Breast epithelium (tissue), 4 donors: Measurements from ENCODE around the gene SYN1. TPM values are rescaled to one million over a fixed set of nuclear protein-coding genes. Genes with fewer than 3 reads are reported as not detected.
A peak's percentile ranks its signal among the peaks of the same experiment; 100 is the strongest.

Source experiments
- DNase-seq, 2 donors: peaks; one replicate each; pipeline ENCODE4 v3.0.0-alpha.2; 2019; ENCODE audit warnings: low spot score in 2 of 2
- H3K27ac ChIP-seq, 2 donors: fragments of 200-600 bp; sonication (generic) in 1 of 2; one replicate each; pipeline ENCODE4 v1.5.1; 2016 to 2019; ENCODE audit warnings: mild to moderate bottlenecking in 1 of 2
- H3K27me3 ChIP-seq, 2 donors: fragments of 200-600 bp; sonication (generic) in 1 of 2; one replicate each; pipeline versions ENCODE4 v1.5.1 to v1.6.0; 2017 to 2019; ENCODE audit warnings: control low read depth in 1 of 2, mild to moderate bottlenecking in 1 of 2
- H3K36me3 ChIP-seq: fragments of 200-600 bp; one replicate; pipeline ENCODE4 v1.5.1; 2019
- H3K4me1 ChIP-seq, 2 donors: fragments of 200-600 bp; sonication (generic); one replicate each; pipeline ENCODE4 v1.5.1; 2016 to 2019; ENCODE audit warnings: control low read depth in 1 of 2
- H3K4me3 ChIP-seq, 3 donors: fragments of 200-600 bp; sonication (generic); 1 replicate in 2 of 3; 2 replicates in 1 of 3; pipeline ENCODE4 v1.5.1; 2016 to 2019; ENCODE audit warnings: mild to moderate bottlenecking in 3 of 3, moderate library complexity in 2 of 3
- H3K9me3 ChIP-seq, 2 donors: fragments of 200-600 bp; sonication (generic) in 1 of 2; one replicate each; pipeline ENCODE4 v1.5.1; 2016 to 2019; ENCODE audit warnings: control low read depth in 1 of 2
- CTCF ChIP-seq, 3 donors: fragments of 450-650 bp; IDR thresholded peaks; one replicate each; pipeline ENCODE4 v1.5.1; 2016 to 2017; ENCODE audit warnings: antibody characterized with exemption in 3 of 3, mild to moderate bottlenecking in 3 of 3, moderate library complexity in 3 of 3
- POLR2A ChIP-seq: fragments of 450-650 bp; IDR thresholded peaks from one replicate; pipeline ENCODE4 v1.6.1; 2016; ENCODE audit warnings: antibody characterized with exemption, mild to moderate bottlenecking, moderate library complexity
- POLR2AphosphoS5 ChIP-seq, 3 donors: sonication (generic); formaldehyde crosslinking; IDR thresholded peaks; one replicate each; pipeline ENCODE4 v1.6.1; 2017; ENCODE audit warnings: antibody characterized with exemption in 3 of 3
- intact Hi-C: fragments of 100-400 bp; cut with DNase I; formaldehyde crosslinking; loops from one replicate; pipeline ENCODE4 v1.15.1; 2023; ENCODE audit warnings: low total_unique reads
- total RNA-seq, 3 donors: library from RNA; depleted of rRNA; stranded (reverse); fragments of >200 nt; gene quantifications; one replicate each; pipeline ENCODE4 v1.1.0, GENCODE V29; 2016

The SYN1 gene
- total RNA-seq, 3 donors from 2014 or later = not detected

- Histone ChIP-seq H3K9me3 (peaks cover 0 to 2% of the 10 kb centered on the region in 2 donors), H3K27ac (peak overlapping the region; percentile 41 to 74), H3K36me3 (no peaks in the 10 kb centered on the region), H3K4me1 (no peaks in the 10 kb centered on the region), H3K27me3 (peaks cover 0 to 31% of the 10 kb centered on the region in 2 donors), H3K4me3 (no peak overlapping the region)
- intact Hi-C loops = no loop called here
- no peak for DNase-seq
- no peak for TF ChIP-seq POLR2AphosphoS5 (IDR thresholded peaks at IDR 0.05)
- TF ChIP-seq POLR2A = no peak
- TF ChIP-seq CTCF (IDR thresholded peaks at IDR 0.05) = no peak
These were observed 25.9 kb upstream of the SYN1 start for GRCh38 chrX:47645530-47645929.

GRCh38 chrX:47644557-47645091, 25.0 kb upstream of the SYN1 start:
- Histone ChIP-seq H3K4me3 (no peak overlapping the region), H3K27ac (peak overlapping the region in 1 of 2 donors; percentile 74), H3K4me1 (no peaks in the 10 kb centered on the region), H3K27me3 (peaks cover 0 to 31% of the 10 kb centered on the region in 2 donors), H3K36me3 (no peaks in the 10 kb centered on the region), H3K9me3 (peaks cover 3 to 11% of the 10 kb centered on the region in 2 donors)
- DNase-seq = no peak
- intact Hi-C loops = no loop called here
- TF ChIP-seq POLR2A (no peak), POLR2AphosphoS5 (IDR thresholded peaks at IDR 0.05) (no peak), CTCF (IDR thresholded peaks at IDR 0.05) (no peak)

- TF ChIP-seq POLR2AphosphoS5 (IDR thresholded peaks at IDR 0.05) = no peak
- TF ChIP-seq CTCF (IDR thresholded peaks at IDR 0.05) = peak in 1 of 3 donors; percentile 23
- DNase-seq = no peak
- Histone ChIP-seq H3K4me1 (no peaks in the 10 kb centered on the region), H3K36me3 (no peaks in the 10 kb centered on the region), H3K4me3 (no peak overlapping the region), H3K9me3 (peaks cover 3 to 17% of the 10 kb centered on the region in 2 donors), H3K27me3 (peaks cover 0 to 29% of the 10 kb centered on the region in 2 donors), H3K27ac (no peak overlapping the region)
- intact Hi-C loops = no loop called here
These were observed 24.3 kb upstream of the SYN1 start for GRCh38 chrX:47643926-47644325.

GRCh38 chrX:47638816-47639215, 19.2 kb upstream of the SYN1 start:
- Histone ChIP-seq H3K4me3 (no peak overlapping the region), H3K27ac (no peak overlapping the region), H3K36me3 (no peaks in the 10 kb centered on the region), H3K27me3 (peaks cover 0 to 8% of the 10 kb centered on the region in 2 donors), H3K4me1 (no peaks in the 10 kb centered on the region), H3K9me3 (peaks cover 3 to 18% of the 10 kb centered on the region in 2 donors)
- no peak for DNase-seq
- TF ChIP-seq POLR2A = no peak
- TF ChIP-seq POLR2AphosphoS5 (IDR thresholded peaks at IDR 0.05) = no peak
- no peak for TF ChIP-seq CTCF (IDR thresholded peaks at IDR 0.05)
- intact Hi-C loops = no loop called here

- no peak for DNase-seq
- Histone ChIP-seq H3K9me3 (peaks cover 3 to 18% of the 10 kb centered on the region in 2 donors), H3K36me3 (no peaks in the 10 kb centered on the region), H3K4me1 (no peaks in the 10 kb centered on the region), H3K27ac (no peak overlapping the region), H3K4me3 (no peak overlapping the region), H3K27me3 (peaks cover 0 to 4% of the 10 kb centered on the region in 2 donors)
- intact Hi-C loops = no loop called here
- TF ChIP-seq POLR2AphosphoS5 (IDR thresholded peaks at IDR 0.05) (no peak), CTCF (IDR thresholded peaks at IDR 0.05) (no peak), POLR2A (no peak)
These were observed 18.0 kb upstream of the SYN1 start for GRCh38 chrX:47637546-47638195.
